HS-5 (cell line): ENCODE results near the gene DNASE1L3.

Experiments used
- DNase-seq: peaks from one replicate; pipeline ENCODE4 v3.0.0-alpha.2; 2012; ENCODE audit warnings: low read depth

DNASE1L3 gene

DNA sequence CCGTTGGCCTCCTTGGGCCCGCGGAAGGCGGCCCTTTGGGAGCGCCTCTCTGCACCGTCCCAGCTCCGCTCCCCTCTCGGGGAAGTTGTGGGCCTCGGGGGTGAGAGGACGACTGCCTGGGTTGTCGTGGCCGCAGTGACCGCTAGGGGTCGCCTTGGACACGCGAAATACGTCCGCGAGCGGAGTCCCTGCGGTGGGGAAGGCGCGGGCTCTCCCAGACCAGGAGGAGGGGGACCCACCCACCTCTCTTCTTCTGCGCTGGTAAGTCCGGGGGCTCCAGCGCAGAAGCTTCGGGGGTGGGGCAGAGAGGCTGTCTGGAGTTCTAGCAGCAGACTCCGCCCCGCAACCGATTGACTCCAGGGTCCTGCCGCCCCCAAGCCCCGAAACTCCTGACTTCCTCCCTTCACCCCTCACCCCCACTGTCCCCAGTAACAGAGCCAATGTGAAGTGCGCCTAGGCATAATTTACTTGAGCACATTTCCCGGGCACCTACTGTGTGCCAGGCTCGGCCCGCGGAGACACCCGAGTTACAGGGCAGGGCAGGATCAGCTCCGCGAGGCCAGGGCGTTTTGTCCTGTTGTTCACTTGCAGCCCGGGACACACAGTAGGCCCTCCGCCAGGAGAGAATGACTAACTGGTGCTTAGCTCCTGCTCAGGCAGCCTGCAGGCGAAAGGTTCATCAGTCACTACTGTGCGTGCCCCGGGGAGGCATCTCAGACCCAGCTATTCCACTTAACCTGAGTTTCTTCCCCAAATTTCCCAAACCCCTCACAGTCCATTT lies 32.8 kb downstream of the DNASE1L3 start:
- DNase-seq = peak; percentile 28

DNA sequence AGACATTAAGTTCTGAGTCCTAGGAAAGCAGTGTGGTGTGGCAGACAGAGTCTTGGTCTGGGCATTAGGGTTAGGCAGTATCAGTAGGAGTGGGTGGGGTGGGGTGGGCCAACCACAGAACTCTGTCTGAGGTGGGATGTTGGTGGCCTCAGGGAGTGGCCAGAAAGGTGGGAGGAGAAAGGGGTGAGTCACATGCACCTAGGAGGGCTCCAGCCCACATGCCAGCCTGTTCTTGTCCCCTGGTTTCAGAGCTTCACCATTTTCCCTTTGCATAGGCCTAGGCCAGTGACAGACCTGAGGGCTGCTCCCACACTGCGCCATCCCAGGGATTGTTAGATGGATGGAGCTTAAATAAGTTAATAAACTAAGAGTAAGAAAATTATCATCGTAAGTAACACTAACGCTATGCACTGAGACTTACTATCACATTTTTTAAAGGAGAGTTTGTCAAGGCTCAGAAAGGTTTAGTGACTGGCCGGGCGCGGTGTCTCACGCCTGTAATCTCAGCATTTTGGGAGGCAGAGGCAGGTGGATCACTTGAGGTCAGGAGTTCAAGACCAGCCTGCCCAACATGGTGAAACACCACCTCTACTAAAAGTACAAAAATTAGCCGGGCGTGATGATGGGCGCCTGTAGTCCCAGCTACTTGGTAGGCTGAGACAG lies 33.8 kb downstream of the DNASE1L3 start:
- DNase-seq = no peak

DNA sequence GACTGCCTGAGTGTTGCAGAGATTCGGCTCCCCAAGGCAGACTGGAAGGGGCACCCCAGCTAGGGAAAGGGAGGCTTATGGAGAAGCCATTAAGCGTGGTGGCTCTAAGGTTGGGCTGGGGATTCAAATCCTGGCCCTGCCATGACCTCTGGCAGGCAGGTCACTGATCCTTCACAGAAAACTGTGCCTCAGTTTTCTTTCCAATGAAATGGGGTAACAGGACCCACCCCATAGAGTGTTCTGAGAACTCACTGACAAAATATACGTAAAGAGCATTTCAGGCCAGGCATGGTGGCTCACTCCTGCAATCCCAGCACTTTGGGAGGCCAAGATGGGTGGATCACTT lies 34.6 kb downstream of the DNASE1L3 start:
- DNase-seq = no peak

DNA sequence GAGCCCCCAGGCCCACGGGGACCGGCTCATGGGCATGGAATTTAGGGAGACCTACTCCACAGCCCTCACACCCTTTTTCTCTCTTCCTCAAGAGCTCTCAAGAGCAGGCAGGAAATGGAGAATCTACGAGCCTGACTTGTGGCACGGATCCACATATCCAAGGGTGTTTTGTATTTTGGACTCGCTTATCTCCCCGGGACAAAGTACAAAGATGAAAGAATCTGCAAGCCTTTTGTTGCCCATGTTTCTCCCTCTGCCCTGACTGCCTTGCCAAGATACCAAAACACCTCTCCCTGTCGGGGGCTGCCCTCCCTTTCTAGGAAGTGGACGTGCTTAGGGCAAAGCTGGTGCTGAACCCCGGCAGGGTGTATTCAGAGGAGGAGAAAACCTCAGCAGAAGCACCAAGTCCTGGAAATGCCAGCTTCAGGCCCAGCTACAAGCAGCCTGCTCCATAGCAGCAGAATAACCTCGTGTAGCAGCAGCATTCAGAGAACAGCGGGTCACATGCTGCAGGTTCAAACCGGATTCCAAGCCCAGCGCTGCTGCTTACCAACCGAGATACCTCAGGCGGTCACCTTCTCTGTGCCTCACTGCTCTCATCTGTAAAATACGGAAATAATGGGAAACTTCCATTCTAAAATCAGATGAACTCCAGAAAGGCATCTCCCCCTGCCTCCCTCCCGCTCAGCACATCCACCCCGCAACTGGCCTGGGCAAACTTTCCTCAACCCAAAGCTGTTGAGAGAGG lies 35.2 kb downstream of the DNASE1L3 start:
- DNase-seq = no peak

DNA sequence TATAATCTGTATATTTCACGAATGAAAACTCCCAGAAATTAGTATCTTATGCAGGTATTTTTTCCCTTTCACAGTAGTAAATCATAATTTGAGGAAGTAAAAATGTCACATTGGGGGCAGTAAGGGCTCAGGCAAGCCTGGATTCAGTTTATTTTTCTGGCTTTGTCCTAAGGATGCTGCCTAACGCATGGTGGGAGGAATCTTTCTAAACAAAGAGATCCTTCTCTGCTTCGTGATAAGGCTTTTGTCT lies 35.7 kb downstream of the DNASE1L3 start:
- DNase-seq = no peak

DNA sequence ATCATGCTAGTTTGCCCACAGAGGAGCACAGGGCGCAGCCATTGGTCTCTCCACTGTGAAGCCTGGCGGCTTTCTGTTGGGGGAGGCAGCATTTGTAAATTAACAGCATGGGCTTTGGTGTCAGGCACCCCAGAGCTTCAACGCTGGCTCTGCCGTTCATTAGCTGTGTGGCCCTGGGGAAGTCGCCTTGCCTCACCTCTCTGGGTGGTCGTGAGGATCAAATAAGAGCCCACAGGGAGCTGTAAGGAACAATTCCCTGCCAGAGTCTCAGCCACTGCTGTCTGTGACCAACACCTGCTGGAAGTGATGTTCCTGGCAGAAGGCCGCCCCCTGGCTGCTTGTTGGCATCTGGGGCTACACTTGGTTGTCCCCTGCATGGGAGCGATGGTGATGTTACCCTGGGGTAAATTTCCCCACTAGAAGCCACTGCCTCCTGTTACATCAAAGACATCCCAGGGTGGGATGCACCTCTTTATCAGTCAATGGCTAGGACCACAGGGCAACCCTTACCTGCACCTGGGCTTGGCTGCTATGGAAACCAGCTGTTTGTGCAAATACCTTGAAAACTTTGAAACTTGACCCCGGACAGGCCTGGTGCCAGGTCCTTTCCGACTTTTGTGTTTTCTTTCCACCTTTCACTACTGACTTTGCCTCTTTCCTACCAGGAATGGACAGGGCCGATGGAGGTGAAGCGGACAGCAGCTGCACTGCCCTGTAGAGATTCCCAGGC lies 36.9 kb downstream of the DNASE1L3 start:
- no peak for DNase-seq

DNA sequence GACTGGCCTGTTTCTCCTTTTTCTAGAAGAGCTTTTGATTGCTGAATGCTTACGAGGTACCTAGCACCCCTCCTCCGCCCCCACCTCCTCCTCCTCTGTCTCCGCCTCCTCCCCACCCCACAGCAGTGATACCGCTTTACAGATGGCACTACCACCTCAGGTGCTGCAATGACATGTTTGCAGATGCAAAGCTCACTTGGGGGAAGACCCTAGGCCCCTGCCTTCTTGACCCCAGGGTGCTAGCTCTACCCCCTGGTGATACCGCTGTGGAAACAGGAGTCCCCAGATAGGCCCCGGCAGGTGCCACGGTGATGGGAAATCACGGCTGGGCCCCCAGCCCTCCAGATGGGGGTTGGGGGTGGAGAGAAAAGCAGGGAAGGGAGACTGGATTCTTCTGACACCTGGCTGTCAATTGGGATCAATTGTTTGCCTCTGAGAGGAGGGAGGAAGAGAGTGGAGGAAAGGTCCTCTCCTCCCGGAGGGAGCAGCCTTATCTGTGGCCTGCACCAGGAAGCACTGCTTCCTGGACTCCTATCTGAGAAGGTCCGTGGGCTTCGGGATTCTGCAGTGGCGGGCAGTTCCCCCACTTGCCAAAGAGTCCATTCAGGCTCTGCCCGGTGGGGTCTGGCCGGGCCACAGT lies 37.6 kb downstream of the DNASE1L3 start:
- DNase-seq = no peak

DNA sequence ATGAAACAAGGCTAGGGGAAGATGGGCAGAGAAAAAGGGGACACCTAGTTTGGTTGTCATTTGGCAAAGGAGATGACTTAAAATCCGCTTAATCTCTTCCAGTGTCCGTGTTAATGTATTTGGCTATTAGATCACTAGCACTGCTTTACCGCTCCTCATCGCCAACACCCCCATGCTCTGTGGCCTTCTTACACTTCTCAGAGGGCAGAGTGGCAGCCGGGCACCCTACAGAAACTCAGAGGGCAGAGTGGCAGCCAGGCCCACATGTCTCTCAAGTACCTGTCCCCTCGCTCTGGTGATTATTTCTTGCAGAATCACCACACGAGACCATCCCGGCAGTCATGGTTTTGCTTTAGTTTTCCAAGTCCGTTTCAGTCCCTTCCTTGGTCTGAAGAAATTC lies 39.6 kb downstream of the DNASE1L3 start:
- DNase-seq = no peak

DNA sequence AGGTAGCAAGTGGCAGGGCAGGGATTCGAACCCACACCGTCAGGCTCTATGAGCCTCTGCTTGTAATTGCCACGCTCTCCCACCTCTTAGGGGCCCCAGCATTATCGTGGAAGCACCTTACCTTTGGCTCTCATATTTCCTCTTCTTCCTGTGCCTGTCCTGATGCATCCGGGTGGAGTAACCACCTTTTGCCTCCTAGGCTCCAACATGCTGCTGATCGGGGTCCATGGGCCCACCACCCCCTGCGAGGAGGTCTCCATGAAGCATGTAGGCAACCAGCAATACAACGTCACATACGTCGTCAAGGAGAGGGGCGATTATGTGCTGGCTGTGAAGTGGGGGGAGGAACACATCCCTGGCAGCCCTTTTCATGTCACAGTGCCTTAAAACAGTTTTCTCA lies 40.4 kb downstream of the DNASE1L3 start:
- no peak for DNase-seq

DNA sequence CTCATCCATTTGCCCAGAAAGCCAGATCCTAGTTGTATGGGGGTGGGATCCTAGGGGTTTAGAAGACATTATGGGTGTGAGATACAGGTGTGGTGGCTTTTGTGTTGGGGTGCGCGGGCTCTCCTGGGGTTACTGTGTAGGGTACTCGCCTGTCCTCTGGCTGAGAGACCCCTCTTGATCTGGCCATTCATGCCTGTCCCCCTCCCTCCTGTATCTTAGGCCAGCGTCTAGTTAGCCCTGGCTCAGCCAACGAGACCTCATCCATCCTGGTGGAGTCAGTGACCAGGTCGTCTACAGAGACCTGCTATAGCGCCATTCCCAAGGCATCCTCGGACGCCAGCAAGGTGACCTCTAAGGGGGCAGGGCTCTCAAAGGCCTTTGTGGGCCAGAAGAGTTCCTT lies 41.4 kb downstream of the DNASE1L3 start:
- DNase-seq = no peak

DNA sequence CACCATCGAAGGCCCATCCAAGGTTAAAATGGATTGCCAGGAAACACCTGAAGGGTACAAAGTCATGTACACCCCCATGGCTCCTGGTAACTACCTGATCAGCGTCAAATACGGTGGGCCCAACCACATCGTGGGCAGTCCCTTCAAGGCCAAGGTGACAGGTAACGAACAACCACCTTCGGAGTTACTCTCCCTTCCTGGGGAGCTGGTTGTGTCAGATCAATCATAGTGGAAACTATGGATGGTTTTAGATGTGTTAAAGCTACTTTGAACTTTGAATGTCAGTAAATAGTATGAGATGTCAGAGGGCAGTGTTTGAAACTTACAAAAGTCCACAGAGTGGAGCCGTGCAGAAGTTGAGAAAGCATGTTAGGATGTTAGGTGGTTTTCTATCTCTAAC lies 42.3 kb downstream of the DNASE1L3 start:
- no peak for DNase-seq

DNA sequence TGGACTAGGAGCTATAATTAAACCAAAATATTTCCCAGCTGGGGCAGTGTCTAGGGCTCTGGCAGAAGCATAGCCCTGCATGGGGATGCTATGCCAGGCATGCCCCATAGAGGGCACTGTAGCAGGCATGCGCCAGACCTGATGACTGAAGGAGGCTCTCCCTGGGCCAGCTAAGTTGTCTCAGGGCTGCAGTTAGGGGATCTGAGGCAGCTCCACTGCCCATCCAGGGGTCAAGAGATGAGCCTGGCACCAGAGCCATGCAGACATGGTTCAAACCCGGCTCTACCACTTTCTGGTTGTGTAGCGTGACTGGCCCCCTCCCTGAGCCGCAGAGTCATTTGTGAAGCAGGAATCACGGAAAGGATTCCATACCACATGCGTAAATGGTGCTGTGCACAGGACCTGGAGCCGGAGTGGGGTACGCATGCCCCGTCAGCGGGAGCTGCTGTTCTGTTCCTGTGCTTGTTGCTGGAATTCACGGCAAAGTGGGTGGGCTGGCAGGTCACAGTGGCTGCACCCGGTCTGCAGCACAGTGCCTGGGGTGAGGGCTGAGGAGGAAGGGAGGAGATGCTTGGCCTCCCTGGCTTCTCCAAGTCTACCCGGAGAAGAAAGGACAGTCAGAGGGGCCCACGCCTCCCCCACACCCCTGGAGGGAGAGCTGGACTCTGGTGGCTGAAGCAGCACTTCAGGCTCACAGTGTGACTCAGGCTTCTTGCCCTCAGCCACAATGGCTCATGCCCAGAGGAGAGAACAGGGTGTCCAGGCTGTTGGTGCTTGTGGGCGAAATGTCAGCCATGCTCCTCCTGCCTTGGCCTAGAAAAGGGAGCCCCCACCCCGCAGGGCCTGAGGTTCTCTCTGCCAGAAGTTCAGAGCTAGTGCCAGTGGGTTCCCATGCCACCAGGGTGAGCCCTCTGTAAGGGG lies 43.1 kb downstream of the DNASE1L3 start:
- DNase-seq = no peak

DNA sequence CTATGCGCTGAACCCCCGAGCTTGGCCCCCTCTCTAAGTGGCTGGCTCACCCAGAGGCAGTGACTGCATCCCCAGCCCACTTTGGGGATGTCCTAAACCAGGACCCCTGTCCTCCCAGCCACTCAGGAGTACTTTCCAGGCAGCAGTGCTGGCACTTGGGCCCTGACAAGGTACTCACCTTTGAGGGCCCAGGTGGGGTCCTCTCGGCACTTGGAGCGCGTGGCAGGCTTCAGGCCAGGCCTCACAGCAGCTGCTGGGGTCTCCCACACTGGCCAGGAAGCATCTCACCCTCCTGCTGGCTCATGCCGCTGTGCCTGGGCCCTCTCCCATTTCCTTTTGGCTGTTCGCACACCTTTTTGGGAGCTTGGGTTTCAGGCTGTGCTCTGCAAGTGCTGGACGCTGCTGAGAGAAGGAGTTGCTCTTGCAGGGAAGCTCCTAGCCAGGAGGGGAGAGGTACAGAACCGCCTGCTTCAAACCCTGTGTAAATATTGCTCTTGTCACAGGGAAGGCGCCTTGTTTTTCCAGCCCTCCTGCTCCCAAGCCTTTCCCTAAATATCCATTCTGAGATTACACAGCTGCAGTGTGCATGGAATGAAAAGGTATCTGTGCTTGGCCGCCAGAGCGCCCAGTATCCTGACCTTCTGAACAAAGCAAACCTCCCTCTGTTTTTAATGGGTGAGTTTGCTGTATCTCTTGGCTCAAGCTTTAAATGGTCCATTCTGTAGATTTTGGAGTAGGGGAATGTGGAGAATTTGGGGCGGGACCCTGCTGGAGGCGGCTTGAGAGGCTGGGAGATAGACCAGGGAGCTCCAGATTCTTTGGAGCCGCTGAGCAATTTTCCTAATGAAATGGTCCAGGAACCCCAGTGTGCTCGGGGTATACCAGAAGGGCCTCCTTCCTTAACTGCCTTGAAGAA lies 45.6 kb downstream of the DNASE1L3 start:
- no peak for DNase-seq

DNA sequence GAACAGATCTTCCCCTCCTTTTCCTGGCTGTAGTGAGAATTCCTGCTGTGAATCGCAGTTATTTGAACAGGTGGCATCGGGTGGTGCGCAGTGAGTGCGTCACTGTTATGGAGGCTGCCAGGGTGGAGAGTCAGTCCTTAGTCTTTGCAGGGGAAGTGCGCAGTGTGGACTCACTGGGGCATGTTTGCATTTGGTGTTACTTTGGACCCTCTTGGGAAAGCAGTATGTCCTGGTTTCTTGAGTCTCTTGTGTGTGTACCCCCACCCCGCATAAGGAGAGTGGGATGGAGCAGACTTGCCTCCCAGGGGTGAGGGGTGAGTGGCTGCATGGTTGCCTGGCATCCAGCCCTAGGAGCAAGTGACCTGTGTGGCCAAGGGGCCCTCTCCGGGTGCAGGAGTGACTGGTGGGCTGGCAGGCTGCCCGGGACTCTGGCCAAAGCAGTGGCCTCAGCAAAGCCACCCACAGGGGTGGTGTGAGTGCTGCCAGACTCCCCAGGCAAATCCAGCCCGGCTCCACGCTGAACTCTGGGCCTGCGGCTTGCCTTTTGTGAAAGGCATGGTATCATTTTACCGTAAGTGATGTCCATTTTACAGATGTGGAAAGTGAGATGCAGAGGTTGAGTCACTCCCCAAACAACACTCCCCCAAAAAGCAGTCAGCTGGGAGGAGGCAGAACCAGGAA lies 46.4 kb downstream of the DNASE1L3 start:
- DNase-seq = no peak

DNA sequence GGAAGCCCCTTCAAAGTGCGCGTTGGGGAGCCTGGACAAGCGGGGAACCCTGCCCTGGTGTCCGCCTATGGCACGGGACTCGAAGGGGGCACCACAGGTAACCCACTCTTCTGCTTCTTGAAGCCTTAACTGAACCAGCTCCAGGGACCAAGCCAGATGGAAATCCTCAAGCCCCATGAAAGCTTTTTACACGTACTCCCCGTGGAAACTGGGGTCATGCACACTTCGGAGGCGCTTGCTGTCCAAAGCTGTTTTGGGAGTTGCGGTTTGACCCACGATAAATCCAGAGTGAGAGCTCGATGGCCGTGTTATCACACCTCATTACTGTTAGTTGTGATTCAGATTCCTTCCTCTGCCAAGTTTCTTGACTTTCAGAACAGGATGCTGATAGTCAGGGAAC lies 47.5 kb downstream of the DNASE1L3 start:
- no peak for DNase-seq

DNA sequence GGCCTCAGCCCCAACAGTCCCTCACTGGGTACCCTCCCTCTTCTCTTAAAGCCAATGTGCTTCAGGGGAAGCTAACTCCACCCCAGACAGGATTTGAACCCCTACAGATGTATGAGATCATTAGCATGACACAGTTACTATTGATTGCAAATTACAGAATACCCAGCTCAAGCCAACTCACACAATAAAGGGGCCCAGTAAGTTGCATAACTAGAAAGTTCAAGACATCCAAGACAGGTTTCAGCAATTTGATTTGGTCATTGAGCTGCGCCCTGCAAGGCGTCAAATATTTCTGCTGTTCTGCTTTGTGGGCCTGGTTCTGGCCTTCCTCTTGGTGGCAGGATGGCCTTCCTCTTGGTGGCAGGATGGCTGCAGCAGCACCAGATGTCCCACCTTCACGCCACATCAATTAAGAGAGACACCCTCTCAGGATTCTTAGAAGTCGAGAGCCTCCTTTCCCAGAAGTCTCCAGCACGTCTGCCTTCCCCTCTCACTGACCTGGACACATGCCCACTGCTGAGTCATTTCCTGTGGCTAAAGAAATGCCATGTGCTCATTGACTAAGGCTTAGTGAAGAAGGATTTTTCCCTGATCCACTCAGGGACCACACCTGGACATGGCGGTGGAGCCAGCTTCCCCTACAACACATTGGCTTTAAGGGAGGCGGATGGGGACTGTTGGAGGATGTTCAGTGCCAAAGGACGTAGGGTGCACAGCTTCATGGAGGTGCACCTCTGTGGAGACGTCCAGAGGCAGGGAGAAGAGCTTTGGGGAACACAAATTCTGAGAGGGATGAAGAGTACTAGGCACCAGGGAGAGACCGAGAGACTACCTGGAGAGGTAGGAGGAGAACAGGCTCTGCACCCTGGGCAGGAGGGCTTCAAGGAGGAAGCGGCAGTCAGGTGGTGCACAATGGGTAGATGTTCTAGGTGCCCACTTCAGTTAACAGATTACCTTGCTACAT lies 49.1 kb downstream of the DNASE1L3 start:
- peak; percentile 91 for DNase-seq

DNA sequence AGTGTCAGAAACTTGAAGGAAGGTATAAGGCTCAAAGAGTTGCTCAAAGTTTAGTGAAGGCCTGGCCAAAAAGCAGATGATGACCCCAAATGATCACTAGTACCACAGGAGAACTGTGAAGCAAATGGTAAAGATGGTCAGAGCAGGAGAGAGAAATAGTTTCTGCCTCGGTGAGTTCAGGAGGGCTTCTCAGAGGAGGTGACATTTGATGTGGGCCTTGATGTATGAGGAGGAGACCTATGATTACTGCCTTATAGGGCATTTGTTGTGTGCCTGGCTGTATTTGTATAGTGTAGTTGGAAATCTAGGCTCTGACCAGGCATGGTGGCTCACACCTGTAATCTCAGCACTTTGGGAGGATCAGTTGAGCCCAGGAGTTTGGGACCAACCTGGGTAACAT lies 50.4 kb downstream of the DNASE1L3 start:
- no peak for DNase-seq

DNA sequence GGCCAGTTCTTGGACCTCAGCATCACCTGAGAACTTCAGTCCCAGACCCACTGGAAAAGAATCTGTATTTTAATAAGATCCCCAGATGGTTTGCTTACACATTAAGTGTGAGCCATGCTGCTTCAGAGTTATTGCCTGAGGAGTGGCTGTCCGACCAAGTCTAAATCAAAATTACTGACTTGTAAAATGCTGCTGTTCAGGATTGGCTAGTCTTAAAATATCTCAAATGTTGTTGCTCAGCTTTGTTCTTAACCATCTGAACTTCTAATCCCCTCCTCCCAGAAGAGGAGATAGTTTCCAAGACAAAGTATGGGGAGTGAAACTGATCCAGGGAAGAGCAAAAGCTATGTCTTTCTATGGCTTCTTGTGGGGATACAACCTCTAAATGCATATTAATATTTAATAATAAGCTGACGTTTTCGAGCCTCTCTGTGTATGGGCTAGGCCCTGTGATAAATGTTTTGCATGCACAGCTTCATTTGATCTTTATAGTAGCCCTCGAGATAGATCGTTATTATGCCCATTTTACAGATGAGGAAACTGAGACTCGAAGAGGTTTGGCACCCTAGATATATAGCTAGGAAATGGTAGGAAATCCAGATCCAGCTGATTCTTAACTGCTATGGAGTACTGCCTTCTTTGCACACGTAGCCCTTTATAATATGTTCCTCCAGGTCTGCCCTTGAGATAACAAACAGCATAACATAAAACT lies 52.2 kb downstream of the DNASE1L3 start:
- DNase-seq = no peak
